Measurements from ENCODE around the gene RAET1G.
"Not testable (repeated sequence)": the region's sequence is repeated elsewhere in the genome, so short reads cannot be mapped to it uniquely, and the experiment has no call there.

Gene RAET1G

DNA sequence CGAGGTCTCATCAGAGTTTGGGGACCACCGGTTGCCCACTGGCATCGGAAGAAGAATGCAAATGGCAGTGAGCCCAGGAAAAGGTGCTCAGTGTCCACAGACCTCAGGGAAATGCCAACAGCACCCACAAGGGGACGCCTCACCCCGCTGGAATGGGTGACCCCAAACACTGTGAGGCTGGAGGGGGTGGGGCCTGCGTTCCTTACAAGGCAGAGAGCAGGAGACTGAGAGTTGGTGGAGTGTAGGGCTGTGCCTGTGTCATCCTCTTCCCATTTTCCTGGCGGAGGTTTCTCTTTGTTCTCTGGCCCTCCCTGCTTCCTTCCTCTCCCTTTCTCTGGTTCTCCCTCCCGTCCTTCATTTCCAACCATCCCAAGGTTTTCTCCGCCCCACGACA, 31.0 kb upstream of the RAET1G start:
- not testable (repeated sequence) for DNase-seq (ENCODE audit: low read depth in 2 of 2)

DNA sequence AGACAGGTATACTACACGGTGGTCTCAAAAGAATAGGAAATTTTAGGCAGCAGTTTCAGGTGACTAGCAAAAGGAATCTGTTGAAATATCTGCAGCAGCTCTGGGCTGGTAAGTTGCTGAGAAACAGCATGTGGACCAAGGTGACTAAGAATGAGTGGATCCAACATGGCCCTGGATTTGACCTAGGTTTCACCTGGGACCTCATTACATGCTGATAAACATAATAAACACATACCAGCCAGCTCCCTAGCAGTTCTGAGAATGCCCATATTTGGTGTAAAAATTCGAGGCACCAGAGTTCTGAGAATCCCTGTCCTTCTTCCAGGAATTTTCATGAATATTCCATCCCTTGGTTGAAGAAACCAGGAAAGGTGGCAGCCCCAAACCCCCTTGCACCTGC, 30.5 kb upstream of the RAET1G start:
- not testable (repeated sequence) for DNase-seq (ENCODE audit: low read depth in 2 of 2)

DNA sequence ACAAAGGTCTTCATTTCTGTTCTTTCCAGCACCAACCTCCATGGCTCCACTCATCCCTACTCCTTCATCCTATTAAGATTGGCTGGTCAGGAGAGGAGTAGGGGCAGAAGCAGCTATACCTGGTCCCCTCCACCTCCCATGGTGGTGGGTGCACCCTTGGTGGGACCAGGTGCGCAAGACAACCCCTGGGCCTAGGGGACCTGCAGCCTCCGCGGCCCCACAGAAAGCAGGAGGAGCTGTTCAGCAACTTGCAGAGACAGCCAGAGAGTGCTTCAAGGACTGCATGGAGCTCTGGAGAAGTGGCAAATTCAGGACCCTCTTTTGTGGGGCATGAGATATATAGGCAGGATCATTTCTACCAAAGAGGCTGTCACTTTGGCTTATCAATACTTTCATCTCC, 28.7 kb upstream of the RAET1G start:
- DNase-seq (ENCODE audit: low read depth in 2 of 2), result no peak

DNA sequence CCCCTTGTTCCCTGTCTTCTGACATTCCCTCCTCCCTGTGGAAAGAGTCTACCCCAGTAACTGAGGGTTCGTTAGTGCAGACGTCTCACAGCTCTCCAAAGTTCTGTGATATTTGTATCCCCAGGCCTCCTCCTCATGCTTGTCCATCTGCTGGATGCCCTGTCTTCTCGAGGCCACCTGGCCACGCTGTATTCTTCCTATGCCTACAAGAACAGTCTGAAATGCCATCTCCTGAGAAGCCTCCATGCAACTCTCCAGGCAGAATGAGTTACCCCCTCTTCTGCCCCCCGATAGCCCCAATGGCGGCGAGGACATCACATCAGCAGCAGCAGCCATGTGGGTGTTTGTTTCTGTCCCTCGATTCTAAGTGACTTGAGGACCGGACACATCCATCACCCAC, 28.2 kb upstream of the RAET1G start:
- no peak for DNase-seq (ENCODE audit: low read depth in 2 of 2)

DNA sequence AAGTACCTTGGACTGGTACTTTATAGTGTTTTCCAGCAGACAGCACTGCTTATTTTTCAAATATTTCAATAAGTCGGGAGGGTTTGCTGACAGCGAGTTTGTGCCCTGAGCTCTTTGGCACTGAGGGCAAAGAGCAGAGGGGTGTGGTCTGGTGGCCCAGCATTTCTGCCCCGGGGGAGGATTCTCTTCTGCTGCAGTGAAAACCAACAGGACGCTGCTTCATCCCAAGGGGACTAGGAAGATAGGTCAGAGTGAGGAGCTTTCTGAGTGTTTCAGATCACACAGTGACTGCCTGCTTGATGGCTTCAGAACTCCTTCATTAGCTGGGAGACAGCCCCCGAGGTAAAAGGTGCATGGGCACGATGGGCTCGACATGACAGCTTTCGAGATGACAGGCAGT, 27.5 kb upstream of the RAET1G start:
- DNase-seq (ENCODE audit: low read depth in 2 of 2), result no peak

DNA sequence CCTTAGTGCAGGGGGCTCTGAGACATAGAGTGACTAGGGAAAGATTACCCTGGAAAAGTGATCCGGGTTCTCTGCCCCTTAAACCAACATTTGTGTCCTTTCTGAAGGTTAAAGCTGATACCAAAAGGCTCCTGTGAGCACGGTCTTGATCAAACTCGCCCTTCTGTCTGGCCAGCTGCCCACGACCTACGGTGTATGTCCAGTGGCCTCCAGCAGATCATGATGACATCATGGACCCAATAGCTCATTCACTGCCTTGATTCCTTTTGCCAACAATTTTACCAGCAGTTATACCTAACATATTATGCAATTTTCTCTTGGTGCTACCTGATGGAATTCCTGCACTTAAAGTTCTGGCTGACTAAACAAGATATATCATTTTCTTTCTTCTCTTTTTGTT, 25.7 kb upstream of the RAET1G start:
- DNase-seq (ENCODE audit: low read depth in 2 of 2), result no peak

DNA sequence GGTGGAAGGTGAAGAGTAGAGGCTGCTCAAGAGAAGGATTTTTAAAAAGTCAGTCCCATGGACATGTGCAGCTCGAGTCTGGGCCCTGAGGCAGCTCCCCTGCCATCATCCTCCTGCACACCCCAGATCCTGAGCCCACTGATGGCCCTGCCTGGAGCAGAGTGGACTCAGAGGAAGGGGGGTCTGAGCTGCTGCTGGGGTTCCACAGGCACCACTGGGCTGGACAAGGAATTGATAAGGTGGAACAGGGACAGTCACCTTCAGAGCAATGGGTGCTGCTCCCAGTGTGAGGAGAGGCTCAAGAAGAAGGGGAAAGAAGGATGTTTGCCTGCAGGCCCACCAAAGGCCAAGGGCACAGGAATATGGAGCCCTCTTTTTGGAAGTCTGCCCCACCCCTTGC, 25.1 kb upstream of the RAET1G start:
- no peak for DNase-seq (ENCODE audit: low read depth in 2 of 2)

DNA sequence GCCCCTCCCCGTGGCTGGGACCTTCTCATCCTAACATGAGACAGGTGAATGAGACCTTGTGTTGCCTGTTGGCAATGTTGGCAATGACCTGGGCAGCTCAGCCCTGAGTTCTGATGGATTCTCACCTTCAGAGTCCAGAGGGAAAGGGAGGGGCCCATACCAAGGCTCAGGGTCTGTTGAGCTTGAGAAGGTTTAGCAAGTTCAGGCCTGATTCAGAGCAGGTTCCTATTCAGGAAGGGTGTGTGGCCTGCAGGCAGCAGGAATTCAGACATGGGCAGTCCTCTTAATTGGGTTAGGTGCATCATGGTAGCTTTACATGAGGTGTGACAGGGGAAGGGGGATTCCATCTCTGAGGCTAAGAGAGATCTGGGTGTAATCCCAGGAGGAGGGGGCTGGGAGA, 24.6 kb upstream of the RAET1G start:
- DNase-seq (ENCODE audit: low read depth in 2 of 2), result not testable (repeated sequence)

DNA sequence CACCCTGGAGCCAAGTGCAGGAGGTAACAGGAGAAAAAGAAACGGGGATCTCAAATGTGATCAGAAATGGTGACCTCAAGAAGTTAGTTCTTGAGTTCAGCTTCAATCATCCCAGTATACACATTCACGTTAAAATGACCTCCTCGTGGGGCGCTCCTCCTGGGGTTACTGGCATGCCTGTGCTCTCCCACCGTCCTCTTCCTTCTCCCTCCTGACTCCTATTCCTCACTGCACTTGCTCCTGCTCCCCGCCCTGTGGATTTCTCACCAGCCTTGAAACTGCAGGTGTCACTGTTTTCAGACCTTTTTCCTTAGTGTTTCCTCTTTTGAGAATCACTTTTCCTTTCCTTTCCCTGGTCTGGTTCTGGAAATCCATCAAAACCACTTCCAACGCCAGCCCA, 23.7 kb upstream of the RAET1G start:
- DNase-seq (ENCODE audit: low read depth in 2 of 2), result not testable (repeated sequence)

DNA sequence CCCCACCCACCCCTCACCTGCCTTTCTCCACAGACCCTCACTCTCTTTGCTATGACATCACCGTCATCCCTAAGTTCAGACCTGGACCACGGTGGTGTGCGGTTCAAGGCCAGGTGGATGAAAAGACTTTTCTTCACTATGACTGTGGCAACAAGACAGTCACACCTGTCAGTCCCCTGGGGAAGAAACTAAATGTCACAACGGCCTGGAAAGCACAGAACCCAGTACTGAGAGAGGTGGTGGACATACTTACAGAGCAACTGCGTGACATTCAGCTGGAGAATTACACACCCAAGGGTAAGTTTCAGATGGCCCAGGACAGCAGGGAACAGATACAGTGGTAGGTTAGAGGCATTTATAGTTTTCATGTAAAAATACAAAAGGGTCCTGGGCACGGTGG, 22.4 kb upstream of the RAET1G start:
- not testable (repeated sequence) for DNase-seq (ENCODE audit: low read depth in 2 of 2)

DNA sequence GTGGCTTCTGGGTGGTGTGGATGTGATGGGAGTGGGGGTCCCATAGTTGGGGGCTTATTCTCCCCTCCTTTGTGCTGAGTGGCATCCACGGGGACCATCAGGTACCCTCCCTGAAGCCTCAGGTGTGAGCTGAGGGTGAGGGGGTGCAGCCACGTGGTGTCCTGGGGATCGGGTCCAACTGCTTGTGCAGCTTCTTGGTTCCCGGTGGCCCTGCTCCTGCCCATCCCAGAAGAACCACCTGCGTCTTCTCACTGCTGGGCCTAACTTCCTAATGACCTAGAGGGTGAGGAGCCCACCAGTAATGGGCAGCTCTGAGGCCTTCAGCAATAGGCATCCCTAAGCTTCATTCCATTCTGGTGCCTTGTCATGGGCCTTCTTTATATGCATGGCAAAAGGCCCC, 20.4 kb upstream of the RAET1G start:
- not testable (repeated sequence) for DNase-seq (ENCODE audit: low read depth in 2 of 2)

DNA sequence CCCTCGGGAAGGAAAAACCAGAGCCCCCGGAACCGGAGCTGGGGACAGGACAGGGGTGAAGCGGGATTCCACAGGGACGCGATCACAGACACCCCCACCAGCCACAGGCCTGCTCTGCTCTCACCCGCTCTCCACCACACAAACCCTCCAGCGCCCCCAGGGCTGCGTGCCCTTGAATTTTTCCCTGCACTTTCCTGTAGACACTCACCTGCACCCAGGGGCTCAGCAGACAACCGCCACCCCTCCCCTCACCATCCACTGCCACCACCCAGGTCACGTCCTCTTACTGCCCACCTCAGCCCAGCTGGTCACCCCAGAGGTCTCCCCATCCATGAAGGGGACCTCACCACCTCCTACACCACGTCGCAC, 19.5 kb upstream of the RAET1G start:
- no peak for DNase-seq (ENCODE audit: low read depth in 2 of 2)

DNA sequence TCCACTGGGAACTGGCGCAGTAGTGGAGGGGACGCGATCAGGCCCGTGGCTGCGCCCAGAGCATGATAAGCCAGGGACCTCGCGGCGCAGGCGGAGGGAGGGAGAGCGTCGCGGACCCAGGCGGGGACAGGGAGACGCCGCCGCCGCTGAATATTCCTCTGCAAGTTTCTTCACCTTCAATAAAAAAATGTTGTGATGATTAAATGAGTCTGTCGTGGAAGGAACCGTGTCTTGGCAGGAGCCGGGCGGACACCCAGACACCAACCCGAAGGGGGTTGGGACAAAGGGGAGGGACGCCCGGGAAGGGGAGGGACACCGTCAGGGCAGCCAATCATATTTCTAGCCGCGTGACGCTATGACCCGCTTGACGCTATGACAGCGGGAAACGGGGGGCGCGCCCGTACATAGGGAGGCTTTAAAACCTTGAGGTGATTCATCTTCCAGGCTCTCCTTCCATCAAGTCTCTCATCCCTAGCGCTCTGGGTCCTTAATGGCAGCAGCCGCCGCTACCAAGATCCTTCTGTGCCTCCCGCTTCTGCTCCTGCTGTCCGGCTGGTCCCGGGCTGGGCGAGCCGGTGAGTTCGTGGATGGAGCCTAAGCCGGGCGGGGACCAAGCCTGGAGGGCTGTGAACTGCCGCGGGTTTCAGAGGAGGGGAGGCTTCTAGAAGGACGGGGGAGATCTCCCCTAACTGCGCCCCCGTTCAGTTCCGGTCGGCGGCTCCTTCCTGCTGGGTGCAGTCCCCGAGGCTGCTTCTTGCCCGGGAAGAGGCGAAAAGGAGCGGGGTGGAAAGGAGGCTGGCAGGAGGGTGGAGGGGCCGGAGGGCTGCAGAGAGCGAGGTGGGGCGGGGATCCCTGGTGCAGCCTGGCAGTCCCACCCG, 18.9 kb upstream of the RAET1G start, which contains the start of gene ULBP2:
Gene ULBP2 (plus strand): TSS at position 432 of the 878 bp plus-strand sequence. CDS start 59 bp downstream, at position 491.
- peak; percentile 62 to 74 for DNase-seq (ENCODE audit: low read depth in 2 of 2)

DNA sequence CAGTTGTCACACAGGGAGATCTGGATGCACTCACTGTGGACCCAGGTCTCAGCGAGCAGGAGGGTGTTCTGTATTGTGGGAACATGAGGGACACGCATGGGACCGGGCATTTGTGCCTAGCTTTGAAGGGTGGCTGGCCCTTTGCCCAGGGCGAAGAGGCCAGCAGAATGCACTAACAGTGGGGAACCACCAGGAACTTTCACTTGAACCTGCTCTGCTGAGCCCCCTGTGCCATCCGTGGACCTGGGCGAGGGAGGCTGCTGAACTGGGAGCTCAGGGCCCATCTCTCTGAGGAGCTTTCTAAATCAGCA, 17.7 kb upstream of the RAET1G start:
- DNase-seq (ENCODE audit: low read depth in 2 of 2), result no peak

DNA sequence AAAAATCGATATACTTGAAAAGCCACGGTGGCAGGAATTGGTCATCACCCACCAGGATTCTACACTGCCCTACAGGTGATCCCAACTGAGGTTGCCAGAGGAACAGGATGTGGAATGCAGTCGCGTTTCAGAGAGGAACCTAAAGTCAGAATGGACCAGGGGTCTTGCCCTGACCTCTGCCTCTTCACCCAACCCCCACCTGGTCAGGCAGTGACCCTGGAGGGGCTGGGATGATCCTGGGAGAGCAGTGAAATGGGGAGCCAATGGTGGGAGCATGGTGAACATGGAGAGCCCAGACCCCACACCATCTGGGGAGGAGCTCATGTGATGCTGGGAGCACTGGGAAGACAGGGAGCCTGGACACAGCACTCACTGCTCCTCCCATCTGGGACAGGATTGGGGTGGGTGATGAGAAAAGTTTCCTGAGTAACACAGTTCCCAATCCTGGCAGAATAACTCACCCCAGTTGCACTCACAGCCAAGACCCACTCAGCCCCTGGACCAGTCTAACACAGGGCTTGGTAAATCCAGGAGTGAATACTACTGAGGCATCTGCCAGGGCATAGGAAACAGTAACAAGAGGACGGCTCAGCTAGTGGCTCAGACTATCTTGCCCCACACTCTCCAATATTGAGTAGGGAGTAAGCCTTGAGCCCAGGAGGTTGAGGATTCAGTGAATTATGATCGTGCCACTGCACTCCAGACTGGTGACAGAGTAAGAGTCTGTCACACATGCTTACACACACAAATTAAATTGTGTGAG, 17.2 kb upstream of the RAET1G start:
- DNase-seq (ENCODE audit: low read depth in 2 of 2), result no peak

DNA sequence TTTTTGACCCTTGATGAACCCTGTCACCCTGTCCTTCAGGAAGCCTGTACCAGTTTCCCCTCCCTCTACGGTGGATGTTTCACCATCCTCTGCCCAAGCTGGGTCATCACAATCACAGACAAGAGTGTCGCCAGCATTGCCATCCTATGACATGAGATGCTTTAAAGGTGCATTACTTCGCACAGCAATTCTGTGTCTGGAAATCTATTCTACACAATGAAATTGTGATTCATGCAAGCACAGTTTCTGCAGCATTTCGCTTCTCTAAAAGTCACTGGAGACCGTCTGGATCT, 16.4 kb upstream of the RAET1G start:
- DNase-seq (ENCODE audit: low read depth in 2 of 2), result no peak

DNA sequence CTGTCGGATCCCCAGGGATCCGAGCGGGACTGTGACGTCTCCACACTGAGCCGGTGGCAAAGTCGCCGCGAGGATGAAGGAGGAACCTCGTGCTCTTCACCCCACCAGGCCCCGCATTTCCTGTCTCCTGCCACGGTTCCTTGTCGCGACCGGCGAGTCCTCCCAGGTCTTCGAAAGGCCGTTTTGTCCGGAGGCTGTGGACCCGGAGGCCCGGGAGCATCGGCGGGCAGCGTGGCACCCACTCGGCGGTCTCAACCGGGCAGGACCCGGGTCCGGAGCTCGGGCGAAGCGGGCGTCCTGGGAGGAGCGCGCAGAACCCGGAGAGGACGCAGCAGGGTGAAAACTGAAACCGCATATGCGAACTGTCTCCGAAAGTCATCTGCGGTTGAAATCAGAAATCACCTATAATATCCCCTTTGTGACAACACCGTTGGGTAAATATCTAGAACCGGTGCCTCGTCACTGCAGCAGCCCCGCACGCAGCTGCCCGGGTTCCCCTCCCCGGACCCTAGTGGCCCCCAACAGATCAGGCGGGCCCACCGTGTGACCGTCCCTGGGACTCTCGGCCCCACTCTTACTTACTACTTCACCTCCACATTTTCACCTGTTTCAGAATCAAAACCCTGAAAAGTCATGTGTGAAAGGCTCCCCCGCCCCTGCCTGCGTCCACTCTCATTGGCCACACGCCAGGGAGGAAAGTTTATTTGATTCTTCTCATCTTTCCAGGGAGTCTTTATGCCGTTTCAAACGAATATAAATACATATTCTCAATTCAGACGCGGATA, 15.8 kb upstream of the RAET1G start:
- no peak for DNase-seq (ENCODE audit: low read depth in 2 of 2)

DNA sequence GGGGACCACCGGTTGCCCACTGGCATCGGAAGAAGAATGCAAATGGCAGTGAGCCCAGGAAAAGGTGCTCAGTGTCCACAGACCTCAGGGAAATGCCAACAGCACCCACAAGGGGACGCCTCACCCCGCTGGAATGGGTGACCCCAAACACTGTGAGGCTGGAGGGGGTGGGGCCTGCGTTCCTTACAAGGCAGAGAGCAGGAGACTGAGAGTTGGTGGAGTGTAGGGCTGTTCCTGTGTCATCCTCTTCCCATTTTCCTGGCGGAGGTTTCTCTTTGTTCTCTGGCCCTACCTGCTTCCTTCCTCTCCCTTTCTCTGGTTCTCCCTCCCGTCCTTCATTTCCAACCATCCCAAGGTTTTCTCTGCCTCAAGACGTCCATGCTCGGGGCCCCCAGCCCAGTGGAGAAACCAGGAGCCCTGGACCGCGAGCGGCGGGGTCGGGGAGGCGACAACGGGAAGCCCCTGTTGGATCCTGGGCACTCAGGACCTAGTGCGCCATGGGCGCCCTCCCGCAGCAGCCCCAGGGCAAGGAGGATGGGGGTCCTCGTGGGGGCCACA, 15.2 kb upstream of the RAET1G start:
- DNase-seq (ENCODE audit: low read depth in 2 of 2), result not testable (repeated sequence)

DNA sequence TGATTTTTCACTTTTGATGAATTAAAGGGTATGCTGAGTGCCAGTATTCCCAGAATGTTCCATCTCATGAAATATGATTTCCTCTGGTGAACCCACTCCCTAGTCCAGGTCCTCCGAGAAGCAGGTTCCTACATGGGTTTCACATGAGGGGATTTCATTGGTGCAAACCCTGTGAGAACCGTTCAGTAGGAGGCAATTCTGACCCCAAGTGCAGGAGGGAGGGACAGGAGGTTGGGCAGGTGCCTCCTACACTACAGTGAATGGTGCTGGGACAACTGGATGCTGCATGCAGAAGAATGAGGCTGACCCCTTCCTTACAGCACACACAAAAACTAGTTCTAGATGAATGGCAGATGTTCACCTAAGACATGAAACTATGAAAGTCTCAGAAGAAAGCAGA, 13.8 kb upstream of the RAET1G start:
- no peak for DNase-seq (ENCODE audit: low read depth in 2 of 2)

DNA sequence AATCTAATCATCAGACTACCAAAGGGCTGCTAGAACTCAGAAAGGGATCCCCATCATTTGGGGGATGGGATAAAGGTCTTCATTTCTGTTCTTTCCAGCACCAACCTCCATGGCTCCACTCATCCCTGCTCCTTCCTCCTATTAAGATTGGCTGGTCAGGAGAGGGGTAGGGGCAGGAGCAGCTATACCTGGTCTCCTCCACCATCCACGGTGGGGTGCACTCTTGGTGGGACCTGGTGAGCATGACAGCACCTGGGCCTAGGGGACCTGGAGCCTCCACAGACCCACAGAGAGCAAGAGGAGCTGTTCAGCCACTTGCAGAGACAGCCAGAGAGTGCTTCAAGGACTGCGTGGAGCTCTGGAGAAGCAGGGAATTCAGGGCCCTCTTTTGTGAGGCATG, 12.7 kb upstream of the RAET1G start:
- DNase-seq (ENCODE audit: low read depth in 2 of 2), result no peak

DNA sequence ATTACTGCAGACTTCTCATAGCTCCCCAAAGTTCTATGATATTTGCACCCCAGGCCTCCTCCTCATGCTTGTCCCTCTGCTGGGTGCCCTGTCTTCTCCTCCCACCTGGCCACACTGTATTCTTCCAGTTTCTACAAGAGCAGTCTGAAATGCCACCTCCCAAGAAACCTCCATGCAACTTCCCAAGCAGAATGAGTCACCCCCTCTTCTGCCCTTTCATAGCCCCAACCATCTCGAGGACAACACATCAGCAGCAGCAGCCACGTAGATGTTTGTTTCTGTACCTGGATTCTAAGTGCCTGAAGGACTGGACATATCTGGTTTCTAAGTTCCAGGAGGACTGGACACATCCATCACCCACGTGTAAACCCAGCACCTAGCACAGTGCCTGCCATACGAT, 12.3 kb upstream of the RAET1G start:
- no peak for DNase-seq (ENCODE audit: low read depth in 2 of 2)
